OCI-LY3 (cell line): ENCODE data around the gene TM9SF3.

Source experiments
- EZH2phosphoT487 ChIP-seq: fragments of 200-600 bp; shearing (Covaris generic); IDR thresholded peaks from 2 replicates; pipeline ENCODE4 v1.6.1; 2018; ENCODE audit warnings: antibody characterized with exemption, mixed run types, low read depth
- TF ChIP-seq, protein P1 (sequence below): fragments of 200-600, 300-600 bp; sonication (generic); IDR thresholded peaks from 2 replicates; pipeline ENCODE4 v1.5.1; 2014; ENCODE audit warnings: antibody characterized with exemption, low read length, low read depth

DNA sequence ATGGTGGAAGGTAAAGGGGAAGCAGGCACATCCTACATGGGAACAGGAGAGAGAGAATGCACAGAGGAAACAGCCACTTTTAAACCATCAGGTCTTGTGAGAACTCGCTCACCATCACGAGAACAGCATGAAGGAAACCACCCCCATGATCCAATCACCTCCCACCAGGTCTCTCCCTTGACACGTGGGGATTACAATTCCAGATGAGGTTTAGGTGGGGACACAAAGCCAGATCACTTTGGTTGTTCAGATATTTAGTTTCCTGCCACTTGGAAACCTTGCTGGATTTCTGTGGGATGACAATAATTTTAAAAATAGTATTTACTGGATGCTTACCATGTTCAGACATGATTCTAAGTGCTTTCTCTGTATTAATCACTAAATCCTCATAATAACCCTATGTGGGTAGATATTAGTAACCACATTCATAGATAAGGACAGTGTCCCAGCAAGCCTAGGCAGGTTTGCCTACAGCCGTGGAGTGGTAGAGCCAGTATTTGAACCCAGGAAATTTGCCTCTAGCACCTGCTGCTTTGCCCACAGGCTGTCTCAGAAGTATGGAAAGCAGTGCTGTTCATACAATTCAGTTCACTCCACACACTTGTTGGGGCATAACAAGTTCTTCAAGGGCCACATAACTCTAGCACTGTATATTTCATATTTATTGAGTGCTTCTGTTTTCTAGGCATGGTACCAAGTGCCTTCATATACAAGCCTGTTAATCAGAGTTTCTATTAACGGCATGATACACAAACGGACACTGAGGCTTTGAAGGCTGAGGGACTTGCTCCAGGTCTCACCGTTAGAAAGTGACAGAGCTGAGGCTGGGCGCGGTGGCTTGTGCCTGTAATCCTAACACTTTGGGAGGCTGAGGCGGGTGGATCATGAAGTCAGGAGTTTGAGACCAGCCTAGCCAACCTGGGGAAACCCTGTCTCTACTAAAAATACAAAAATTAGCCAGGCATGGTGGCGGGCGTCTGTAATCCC lies 81.4 kb downstream of the TM9SF3 start:
- TF ChIP-seq, protein P1, sequence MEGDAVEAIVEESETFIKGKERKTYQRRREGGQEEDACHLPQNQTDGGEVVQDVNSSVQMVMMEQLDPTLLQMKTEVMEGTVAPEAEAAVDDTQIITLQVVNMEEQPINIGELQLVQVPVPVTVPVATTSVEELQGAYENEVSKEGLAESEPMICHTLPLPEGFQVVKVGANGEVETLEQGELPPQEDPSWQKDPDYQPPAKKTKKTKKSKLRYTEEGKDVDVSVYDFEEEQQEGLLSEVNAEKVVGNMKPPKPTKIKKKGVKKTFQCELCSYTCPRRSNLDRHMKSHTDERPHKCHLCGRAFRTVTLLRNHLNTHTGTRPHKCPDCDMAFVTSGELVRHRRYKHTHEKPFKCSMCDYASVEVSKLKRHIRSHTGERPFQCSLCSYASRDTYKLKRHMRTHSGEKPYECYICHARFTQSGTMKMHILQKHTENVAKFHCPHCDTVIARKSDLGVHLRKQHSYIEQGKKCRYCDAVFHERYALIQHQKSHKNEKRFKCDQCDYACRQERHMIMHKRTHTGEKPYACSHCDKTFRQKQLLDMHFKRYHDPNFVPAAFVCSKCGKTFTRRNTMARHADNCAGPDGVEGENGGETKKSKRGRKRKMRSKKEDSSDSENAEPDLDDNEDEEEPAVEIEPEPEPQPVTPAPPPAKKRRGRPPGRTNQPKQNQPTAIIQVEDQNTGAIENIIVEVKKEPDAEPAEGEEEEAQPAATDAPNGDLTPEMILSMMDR = no peak
- TF ChIP-seq EZH2phosphoT487 = no peak
